ENCODE data around the gene FBXL17.

FBXL17 gene

GRCh38 chr5:108111736-108112135 is 270.2 kb downstream of the FBXL17 start:
- H3K4me3 ChIP-seq (ENCODE audit: low read length) = no peak overlapping the region
- no peak for TF ChIP-seq ZNF274 (IDR thresholded peaks at IDR 0.05; ENCODE audit: low read depth, low read length)

DNA sequence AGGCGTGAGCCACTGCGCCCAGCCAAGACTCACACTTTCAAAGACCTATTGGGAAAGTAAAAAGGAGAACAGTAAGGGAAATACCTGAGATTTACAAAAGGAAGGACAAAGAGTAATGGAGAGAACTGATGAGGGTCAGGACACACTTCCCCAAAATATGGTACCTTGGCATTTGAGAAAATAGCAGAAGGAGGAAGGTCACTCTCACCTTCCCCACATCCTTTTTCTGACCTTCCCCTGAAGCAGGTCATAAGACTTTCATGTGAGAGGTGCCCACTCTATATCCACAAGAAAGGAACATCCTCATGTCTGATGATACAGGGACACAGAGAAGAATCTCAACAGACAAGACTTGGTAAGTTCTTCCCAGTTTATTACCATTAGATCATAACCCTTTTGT is 272.8 kb downstream of the FBXL17 start:
- TF ChIP-seq ZNF274 (IDR thresholded peaks at IDR 0.05; ENCODE audit: low read depth, low read length) = no peak
- H3K4me3 ChIP-seq (ENCODE audit: low read length) = no peak overlapping the region

DNA sequence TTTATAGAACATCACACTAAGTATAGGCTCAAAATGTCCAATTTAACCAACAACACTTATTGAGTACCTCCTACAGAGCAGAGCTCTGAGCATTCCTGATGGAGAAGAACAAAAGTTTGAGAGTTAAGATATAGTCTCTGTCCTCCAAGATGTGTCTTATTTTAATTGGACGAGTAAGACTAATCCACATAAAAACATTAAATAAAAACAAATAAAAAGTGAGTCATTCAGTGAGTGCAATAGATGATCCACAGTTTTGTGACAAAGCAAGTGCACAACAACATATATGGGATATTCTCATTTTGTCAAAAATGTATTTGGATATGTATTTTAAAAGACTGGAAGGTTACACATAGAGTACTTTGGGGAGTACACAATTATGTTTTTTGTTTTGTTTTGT is 277.4 kb downstream of the FBXL17 start:
- no peak overlapping the region for H3K4me3 ChIP-seq (ENCODE audit: low read length)
- TF ChIP-seq ZNF274 (IDR thresholded peaks at IDR 0.05; ENCODE audit: low read depth, low read length) = no peak

- no peak for TF ChIP-seq ZNF274 (IDR thresholded peaks at IDR 0.05; ENCODE audit: low read depth, low read length)
- H3K4me3 ChIP-seq (ENCODE audit: low read length) = no peak overlapping the region
Measured at GRCh38 chr5:108102463-108102862, 279.4 kb downstream of the FBXL17 start.

DNA sequence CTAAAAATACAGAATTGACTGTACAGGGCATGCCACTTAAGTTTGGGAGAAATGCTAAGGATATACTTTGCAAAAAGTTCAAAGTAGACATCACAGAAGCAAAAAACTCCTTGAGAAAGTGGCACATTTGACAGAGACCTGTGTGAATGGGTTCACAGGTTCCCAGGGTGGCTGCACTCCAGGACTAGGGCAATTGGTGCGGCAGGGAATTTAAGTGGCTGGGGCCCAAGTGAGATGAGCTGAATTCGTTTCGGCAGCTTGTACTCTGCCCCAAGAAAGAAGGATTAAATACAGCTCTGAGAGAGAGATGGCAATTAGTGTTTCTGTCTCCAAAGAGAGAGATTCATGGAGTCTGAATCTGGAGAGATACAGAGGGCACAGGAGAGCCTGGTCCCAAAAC is 280.1 kb downstream of the FBXL17 start:
- TF ChIP-seq ZNF274 (IDR thresholded peaks at IDR 0.05; ENCODE audit: low read depth, low read length) = no peak
- no peak overlapping the region for H3K4me3 ChIP-seq (ENCODE audit: low read length)

DNA sequence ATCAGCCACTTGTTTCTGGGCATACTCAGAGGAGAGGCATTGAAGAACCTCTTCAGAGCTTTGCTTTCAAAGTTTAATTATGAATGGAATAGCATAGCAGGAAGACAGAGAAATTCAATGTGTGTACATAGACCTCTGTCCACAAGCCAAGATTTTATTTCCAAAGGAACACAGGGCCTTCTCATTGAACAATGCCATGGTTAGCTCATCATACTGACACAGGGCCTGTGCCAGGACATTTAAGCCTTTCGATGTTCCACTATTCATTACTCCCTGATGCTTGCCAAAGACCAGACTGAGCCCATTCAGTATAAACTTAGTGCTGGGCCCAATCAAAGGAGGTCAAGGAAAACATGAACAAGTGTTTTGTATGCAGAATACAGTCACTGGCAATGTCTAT is 280.8 kb downstream of the FBXL17 start:
- H3K4me3 ChIP-seq (ENCODE audit: low read length) = no peak overlapping the region
- TF ChIP-seq ZNF274 (IDR thresholded peaks at IDR 0.05; ENCODE audit: low read depth, low read length) = no peak

DNA sequence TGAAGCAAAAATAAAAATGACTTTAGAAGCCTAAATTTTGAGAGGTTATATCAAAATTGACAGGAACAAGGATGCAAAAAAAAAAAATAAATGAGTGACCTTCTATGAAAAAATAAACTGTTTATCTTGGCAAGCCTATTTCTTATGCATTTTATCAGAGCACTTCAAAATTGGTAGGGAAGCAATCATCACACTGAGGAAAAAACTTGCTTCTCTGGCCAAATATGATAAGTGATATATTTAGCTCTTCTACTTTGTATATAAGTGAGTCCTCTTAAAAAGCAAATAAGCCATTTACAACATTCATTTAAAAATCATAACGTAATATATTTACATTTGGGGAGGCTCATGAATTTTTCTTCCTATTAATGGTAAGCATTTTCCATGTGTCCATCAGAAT is 287.1 kb downstream of the FBXL17 start:
- H3K4me3 ChIP-seq (ENCODE audit: low read length) = no peak overlapping the region
- no peak for TF ChIP-seq ZNF274 (IDR thresholded peaks at IDR 0.05; ENCODE audit: low read depth, low read length)

GRCh38 chr5:108093186-108093585 is 288.7 kb downstream of the FBXL17 start:
- no peak for TF ChIP-seq ZNF274 (IDR thresholded peaks at IDR 0.05; ENCODE audit: low read depth, low read length)
- H3K4me3 ChIP-seq (ENCODE audit: low read length) = no peak overlapping the region

- TF ChIP-seq ZNF274 (IDR thresholded peaks at IDR 0.05; ENCODE audit: low read depth, low read length) = no peak
Measured at GRCh38 chr5:108090946-108091345, 291.0 kb downstream of the FBXL17 start.

DNA sequence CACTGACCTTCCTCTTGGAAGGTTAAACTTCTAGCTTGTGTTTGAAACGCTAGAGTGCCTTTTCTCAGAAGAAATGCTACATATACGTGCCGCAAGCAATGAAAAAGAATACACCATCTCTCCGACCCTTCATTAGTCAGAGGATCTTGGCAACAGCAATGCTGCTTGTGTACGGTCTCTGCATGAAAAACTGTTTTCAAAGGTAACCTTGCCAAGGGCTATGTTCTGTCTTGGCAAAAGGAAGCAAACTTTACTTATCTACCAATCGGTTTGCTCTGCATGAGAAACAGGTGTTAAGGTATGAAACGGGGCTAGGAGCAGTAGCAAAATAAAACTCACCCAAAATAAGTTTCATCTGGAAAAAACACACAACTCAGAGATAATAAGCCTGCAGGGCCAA is 297.8 kb downstream of the FBXL17 start:
- no peak overlapping the region for H3K4me3 ChIP-seq (ENCODE audit: low read length)
- TF ChIP-seq ZNF274 (IDR thresholded peaks at IDR 0.05; ENCODE audit: low read depth, low read length) = no peak

More at GRCh38 chr5:108090946-108091345, 291.0 kb downstream of the FBXL17 start:
- no peak overlapping the region for H3K4me3 ChIP-seq (ENCODE audit: low read length)

DNA sequence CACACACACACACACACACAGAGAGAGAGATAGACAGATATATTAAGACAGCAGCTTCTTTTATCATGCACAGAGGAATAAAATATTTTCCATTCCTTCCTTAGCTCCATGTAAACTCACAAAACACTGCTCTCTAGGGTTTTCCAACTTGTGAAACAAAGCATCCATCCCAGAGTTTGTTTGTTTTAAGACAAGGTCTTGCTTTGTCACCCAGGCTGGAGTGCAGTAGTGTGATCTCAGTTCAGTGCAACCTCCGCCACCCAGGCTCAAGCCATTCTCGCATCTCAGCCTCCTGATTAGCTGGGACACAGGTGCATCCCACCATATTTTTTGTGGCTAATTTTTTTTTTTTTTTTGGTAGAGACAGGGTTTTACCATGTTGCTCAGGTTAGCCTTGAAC is 298.7 kb downstream of the FBXL17 start:
- no peak for TF ChIP-seq ZNF274 (IDR thresholded peaks at IDR 0.05; ENCODE audit: low read depth, low read length)
- no peak overlapping the region for H3K4me3 ChIP-seq (ENCODE audit: low read length)

- H3K4me3 ChIP-seq (ENCODE audit: low read length) = no peak overlapping the region
- TF ChIP-seq ZNF274 (IDR thresholded peaks at IDR 0.05; ENCODE audit: low read depth, low read length) = no peak
Measured at GRCh38 chr5:108081707-108082106, 300.2 kb downstream of the FBXL17 start.

DNA sequence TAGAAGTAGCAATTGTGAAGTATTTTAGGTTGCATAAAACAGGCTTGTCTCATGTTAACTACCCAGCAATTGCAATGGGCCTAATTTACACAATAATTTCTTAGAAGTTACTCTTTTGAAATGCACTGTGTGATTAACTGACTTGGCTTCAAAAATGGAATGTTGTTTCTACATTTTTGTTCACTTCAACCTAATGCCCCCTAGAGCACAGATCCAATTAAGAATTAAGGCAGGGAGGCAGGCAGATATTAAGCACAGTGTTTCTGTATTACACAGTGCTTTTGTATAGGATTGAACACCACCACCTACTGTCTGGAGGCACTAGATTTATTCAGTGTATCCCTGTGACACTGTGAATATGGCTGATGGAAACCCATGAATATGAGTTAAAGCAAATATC is 302.1 kb downstream of the FBXL17 start:
- no peak for TF ChIP-seq ZNF274 (IDR thresholded peaks at IDR 0.05; ENCODE audit: low read depth, low read length)
- no peak overlapping the region for H3K4me3 ChIP-seq (ENCODE audit: low read length)

- TF ChIP-seq ZNF274 (IDR thresholded peaks at IDR 0.05; ENCODE audit: low read depth, low read length) = no peak
- no peak overlapping the region for H3K4me3 ChIP-seq (ENCODE audit: low read length)
Measured at GRCh38 chr5:108078882-108079281, 303.0 kb downstream of the FBXL17 start.

DNA sequence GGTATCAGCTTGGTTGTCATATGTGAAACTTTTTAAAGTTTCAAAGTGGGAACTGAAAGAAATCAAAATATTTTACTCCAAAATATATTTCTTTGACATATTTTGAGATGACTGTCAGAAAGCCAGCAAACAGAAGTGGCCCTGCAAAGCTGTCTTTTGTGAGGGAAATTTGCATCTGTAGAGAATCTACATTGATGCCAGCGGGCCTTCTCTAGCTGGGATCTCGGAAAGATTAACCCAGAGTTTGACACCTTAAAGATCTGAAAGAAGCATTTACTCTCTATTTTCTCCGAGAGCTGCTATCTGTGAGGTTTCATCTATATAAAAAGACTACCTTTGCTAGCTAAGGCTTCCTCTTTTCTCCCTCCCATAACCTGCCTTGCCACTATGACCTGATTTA is 303.6 kb downstream of the FBXL17 start:
- H3K4me3 ChIP-seq (ENCODE audit: low read length) = no peak overlapping the region
- TF ChIP-seq ZNF274 (IDR thresholded peaks at IDR 0.05; ENCODE audit: low read depth, low read length) = no peak

GRCh38 chr5:108074626-108075025 is 307.3 kb downstream of the FBXL17 start:
- no peak overlapping the region for H3K4me3 ChIP-seq (ENCODE audit: low read length)

More at GRCh38 chr5:108074626-108075025, 307.3 kb downstream of the FBXL17 start:
- TF ChIP-seq ZNF274 (IDR thresholded peaks at IDR 0.05; ENCODE audit: low read depth, low read length) = no peak
